Ecto neural progenitor cell (in vitro differentiated cells): Measurements from ENCODE around the gene KIF5A.
A peak's percentile ranks its signal among the peaks of the same experiment; 100 is the strongest.
"Not testable (repeated sequence)": the region's sequence is repeated elsewhere in the genome, so short reads cannot be mapped to it uniquely, and the experiment has no call there.

Experiments
- DNase-seq: peaks from one replicate; pipeline ENCODE4 v3.0.0-alpha.2; 2018; ENCODE audit warnings: low spot score

The KIF5A gene

GRCh38 chr12:57558864-57559263 lies 9.0 kb downstream of the KIF5A start:
- no peak for DNase-seq

DNA sequence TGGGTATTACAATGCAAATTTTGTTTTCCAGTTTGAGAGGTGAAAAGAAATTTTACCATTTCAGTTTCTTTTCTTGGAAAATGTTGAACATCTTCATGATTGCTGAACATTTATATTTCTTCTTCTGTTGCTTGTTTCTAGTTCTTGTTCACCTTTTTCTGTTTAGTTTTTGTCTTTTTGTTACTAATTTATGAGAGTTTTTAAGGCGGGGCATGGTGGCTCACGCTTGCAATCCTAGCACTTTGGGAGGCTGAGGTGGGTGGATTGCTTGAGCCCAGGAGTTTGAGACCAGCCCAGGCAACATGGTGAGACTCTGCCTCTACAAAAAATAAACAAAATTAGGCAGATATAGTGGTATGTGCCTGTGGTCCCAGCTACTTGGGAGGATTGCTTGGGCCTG lies 10.7 kb downstream of the KIF5A start:
- DNase-seq, result no peak

GRCh38 chr12:57561117-57561516 lies 11.3 kb downstream of the KIF5A start:
- not testable (repeated sequence) for DNase-seq

DNA sequence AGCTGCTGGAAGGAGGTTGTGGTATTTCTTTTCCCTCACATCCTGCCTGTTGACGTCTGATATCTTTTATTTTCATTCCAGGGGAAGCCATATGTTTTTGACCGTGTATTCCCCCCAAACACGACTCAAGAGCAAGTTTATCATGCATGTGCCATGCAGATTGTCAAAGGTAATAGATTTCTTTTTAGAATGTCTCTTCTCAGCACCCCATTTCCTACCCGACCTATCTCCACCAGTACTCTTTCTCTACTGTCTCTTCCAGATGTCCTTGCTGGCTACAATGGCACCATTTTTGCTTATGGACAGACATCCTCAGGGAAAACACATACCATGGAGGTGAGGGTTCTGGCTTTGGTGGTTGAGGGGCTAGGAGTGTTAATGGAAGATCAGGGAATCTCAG lies 13.5 kb downstream of the KIF5A start:
- DNase-seq, result no peak

DNA sequence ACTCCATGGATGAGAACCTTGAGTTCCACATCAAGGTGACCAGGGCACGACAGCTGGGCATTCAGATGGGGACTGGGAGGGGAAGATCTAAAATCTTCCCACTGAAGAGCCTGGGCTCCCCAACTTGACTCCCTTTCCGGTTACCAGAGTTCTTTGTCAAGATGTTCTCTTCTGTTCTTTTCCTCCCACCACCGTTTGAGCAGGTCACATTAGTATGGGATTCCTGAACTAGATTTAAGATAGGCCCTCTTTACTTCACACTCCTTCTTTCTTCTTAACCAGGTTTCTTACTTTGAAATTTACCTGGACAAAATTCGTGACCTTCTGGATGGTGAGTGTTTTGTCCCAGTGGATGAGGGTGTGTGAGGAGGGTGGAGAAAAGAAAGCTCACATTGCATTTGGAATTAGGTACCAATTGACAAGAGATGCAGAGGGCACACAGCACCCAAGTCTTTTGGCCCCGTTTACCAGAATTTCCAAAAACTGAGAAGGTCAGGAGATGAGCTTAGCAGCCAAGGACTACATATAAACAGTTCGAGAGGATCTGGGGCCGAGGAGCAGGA lies 14.4 kb downstream of the KIF5A start:
- no peak for DNase-seq

GRCh38 chr12:57568838-57569237 lies 19.0 kb downstream of the KIF5A start:
- no peak for DNase-seq

DNA sequence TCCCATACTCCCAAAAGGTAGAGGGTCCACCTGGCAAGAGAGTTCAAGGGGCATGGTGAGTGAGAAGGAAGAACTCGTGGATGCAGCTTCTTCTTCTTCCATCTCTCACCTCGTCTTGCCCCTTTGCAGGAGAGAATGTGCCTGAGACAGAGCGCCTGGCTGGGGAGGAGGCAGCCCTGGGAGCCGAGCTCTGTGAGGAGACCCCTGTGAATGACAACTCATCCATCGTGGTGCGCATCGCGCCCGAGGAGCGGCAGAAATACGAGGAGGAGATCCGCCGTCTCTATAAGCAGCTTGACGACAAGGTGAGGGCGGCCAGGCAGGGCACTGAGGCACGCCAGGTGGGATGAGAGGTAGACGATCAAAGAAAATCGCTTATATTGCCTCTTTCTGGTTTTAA lies 20.0 kb downstream of the KIF5A start:
- DNase-seq, result no peak

DNA sequence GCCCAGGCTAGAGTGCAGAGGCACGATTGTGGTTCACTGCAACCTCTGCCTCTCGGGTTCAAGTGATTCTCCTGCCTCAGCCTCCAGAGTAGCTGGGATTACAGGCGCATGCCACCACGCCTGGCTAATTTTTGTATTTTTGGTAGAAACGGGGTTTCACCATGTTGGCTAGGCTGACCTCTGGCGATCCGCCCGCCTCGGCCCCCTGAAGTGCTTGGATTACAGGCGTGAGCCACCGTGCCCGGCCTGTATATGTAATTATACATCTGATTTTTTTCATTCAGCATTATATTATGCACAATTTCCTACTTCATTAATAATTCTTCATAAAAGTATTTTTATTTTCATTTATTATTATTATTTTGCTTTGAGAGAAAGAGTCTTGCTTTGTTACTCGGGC lies 20.6 kb downstream of the KIF5A start:
- DNase-seq, result not testable (repeated sequence)

DNA sequence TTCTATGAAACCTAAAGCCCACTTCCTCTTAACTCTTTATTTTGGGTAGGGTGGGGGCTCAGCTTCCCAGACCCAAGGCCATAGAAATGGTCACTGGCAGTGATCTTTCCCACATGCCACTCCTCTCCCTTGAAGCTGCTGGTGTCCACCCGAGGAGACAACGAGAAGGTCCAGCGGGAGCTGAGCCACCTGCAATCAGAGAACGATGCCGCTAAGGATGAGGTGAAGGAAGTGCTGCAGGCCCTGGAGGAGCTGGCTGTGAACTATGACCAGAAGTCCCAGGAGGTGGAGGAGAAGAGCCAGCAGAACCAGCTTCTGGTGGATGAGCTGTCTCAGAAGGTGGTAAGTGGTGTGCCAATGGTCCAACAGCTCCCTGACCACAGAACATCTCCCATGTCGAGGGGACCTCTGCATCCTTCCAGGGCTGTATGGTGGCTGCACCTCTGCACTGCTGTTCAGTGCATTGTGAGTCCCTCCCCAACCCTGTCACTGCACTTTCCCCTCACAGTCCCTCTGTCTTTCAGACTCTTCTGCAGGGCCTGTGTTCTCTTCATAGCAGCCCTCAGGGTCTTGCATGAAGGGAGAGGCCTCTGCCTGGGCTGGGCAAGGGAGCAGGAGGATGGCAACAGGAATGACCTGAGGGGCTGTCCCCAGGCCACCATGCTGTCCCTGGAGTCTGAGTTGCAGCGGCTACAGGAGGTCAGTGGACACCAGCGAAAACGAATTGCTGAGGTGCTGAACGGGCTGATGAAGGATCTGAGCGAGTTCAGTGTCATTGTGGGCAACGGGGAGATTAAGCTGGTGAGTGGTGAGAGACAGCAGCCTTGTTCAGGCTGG lies 22.3 kb downstream of the KIF5A start:
- DNase-seq, result no peak

- no peak for DNase-seq
These were observed 25.0 kb downstream of the KIF5A start for GRCh38 chr12:57574795-57575194.

GRCh38 chr12:57575771-57576612 lies 26.1 kb downstream of the KIF5A start:
- DNase-seq, result no peak

DNA sequence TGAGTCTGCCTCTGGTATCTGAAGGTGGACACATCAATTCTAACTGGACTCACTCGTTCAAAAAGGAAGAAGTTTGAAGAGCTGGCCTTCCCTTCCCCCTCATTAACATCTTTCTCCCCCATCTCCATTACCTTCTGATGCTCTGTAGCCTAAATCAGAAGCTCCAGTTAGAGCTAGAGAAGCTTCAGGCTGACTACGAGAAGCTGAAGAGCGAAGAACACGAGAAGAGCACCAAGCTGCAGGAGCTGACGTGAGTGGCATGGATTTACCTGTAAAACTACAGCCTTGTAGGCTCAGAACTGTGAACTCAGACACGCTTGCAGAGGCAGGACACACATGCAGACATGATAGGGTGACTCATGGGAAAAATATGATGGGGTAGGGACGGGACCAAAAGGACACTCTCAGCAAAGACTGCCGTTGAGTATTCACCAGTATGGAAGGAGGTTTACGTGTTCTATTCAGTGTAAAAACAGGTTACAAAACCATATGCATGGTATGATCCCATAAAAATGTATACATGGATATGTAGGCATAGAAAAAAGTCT lies 26.8 kb downstream of the KIF5A start:
- no peak for DNase-seq

DNA sequence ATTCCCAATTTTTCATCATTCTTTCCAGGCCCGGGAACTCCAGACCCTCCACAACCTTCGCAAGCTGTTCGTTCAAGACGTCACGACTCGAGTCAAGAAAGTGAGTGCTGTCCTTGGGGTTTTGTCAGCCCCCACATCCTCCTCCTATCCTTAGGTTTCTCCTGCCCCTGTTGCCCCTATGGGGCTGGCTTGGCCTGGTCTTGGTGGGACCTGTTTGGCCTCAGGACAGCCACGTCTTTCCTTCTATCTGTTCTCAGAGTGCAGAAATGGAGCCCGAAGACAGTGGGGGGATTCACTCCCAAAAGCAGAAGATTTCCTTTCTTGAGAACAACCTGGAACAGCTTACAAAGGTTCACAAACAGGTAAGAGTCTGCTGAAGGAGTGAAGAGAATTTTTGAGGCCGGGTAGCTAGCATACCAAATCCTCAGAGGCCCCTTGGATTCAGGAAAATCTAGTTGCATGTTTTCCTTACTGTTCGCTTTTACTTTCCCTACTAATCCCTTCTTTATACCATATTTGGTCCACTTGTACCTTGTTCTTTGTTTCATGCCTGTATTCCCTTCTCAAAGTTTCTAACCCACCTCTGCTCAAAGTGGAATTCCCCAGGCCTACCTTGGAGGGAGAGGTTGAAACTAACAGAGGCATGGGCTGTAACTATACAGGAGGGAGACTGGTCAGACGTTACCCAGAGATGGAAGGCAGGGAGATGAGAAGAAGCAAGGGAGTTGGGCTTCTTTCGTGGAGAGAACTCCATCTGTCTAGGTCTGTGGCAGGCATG lies 28.3 kb downstream of the KIF5A start:
- DNase-seq, result no peak

DNA sequence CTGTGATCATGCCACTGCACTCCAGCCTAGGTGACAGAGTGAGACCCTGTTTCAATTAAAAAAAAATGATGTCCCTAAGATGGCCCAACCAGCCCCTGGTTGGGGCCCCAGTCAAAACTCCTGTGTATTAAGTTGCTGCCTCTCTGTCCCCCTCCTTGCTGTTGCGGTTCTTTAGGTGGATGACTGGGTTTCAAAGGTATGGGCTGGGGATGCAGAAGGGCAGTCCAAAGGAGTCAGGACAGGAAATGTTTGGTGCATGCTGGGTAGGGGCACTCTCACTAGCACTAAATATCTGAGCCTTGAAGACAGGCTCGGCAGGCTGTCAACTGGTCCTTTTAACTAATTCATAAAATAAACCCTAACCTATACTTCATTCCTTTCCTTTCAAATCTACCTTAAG lies 29.2 kb downstream of the KIF5A start:
- no peak for DNase-seq

DNA sequence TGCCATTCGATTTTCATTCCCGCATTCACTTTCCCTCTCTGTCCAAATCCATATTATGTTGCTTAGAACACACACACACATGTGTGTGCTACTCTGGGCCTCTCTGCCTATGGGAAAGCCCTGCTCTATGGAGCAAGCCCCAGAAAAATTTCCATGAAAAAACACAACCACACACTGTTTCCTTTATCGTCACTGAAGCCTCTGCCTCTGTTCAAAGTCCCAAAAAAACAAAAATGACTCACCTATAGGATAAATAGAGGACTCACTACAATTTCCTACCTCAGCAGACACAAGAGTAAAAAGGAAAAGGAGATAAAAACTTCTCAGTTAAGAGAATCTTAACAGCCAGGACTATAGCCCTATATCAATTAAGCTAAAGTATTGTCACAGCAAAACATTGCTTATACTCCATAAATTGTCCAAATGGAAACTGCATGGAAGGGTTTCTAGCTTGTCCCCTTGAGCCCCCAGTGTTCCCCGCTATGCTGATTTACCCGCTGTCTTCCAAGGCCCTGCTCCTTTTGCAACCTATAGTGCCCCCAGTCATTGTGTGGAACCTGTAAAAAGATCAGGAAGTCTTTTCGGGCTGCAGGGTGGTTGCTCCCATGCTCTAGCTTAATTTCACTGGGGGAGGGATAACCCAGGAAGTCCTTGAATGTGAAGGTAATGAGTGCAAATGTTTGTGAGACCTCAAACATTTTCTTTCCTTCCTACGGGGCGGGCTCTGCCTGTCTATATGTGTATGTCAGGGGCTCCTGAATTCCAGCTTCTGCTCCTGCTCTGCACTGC lies 30.0 kb downstream of the KIF5A start:
- DNase-seq, result no peak

- no peak for DNase-seq
These were observed 30.6 kb downstream of the KIF5A start for GRCh38 chr12:57580466-57580795.

DNA sequence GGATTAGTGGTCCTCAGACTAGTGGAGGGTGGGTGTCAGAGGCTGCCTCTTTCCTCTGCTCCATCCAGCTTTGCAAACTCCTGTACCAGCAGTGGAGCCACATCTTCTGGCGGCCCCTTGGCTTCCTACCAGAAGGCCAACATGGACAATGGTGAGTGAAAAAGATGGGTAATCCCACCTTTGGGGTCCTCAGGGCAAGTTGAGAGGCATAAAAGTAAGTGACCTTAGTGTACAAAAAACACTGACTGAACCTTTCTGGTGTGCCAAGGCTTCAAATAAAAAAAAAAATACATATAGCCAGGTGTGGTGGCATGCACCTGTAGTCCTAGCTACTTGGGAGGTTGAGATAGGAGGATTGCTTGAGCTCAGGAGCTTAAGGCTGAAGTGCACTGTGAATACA lies 32.0 kb downstream of the KIF5A start:
- DNase-seq, result no peak

DNA sequence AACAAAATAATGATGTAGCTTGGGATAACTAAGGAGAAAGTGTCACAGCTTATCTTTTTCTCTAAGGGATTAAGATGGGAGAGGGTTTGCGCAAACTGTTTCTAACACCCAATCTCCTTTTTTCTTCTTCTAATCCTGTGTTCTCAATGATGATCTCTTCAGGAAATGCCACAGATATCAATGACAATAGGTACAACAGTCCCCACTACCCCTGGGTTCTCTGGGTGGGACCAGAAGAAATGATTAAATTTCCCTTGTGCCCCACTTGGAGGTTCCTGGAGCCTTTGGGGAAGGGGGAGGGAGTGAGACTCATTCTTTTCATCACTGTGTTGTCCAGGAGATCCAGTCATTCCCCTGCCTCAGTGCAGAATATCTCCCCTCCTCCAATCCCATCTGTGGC lies 32.6 kb downstream of the KIF5A start:
- DNase-seq, result no peak

GRCh38 chr12:57583008-57583831 lies 33.4 kb downstream of the KIF5A start:
- DNase-seq, result peak; percentile 83

DNA sequence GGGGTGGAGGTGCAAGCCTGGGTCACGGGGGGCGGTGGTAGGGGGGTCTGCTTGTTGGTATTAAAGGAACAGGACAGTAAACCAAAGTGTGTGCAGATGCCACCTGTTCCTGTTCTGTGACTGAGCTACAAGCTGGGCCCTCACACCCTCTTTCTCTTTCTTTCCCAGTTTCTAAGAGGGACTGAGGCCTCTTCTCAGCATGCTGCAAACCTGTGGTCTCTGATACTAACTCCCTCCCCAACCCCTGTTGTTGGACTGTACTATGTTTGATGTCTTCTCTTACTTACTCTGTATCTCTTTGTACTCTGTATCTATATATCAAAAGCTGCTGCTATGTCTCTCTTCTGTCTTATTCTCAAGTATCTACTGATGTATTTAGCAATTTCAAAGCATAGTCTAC lies 34.2 kb downstream of the KIF5A start:
- DNase-seq, result no peak
